Chondrocyte (in vitro differentiated cells): ENCODE data around the gene ARHGEF37. TPM values are rescaled to one million over a fixed set of nuclear protein-coding genes. Genes with fewer than 3 reads are reported as not detected.

Experiments
- DNase-seq: peaks from one replicate; pipeline ENCODE4 v3.0.0; 2021; ENCODE audit warnings: mixed read lengths, low spot score
- H3K27ac Mint-ChIP-seq: one replicate; pipeline ENCODE4 v1.8.0; 2021; ENCODE audit warnings: mild to moderate bottlenecking, moderate library complexity, mixed read lengths; ENCODE audit not compliant: unreplicated experiment
- H3K27me3 Mint-ChIP-seq: 2 replicates; pipeline ENCODE4 v1.8.0; 2021; ENCODE audit warnings: low read depth, mixed read lengths
- H3K36me3 Mint-ChIP-seq: 2 replicates; pipeline ENCODE4 v1.8.0; 2021; ENCODE audit warnings: low read depth, mixed read lengths
- H3K4me1 Mint-ChIP-seq: 2 replicates; pipeline ENCODE4 v1.8.0; 2021; ENCODE audit warnings: low read depth, mild to moderate bottlenecking, mixed read lengths
- H3K4me3 Mint-ChIP-seq: one replicate; pipeline ENCODE4 v1.8.0; 2021; ENCODE audit warnings: mild to moderate bottlenecking, moderate library complexity, mixed read lengths; ENCODE audit not compliant: unreplicated experiment
- H3K9me3 Mint-ChIP-seq: 2 replicates; pipeline ENCODE4 v1.8.0; 2021; ENCODE audit warnings: low read depth, mixed read lengths
- total RNA-seq: library from RNA; stranded (reverse); gene quantifications from 3 replicates; pipeline ENCODE4 v1.2.1, GENCODE V29; 2021
- TF ChIP-seq, protein P1 (sequence below): fragments of 200-600 bp; sonication (generic); IDR thresholded peaks from 2 replicates; pipeline ENCODE4 v1.5.0; 2021; ENCODE audit warnings: antibody characterized with exemption, mild to moderate bottlenecking, moderate library complexity

The ARHGEF37 gene
- total RNA-seq, 1 donor from 2014 or later, result 6.0 TPM

- Mint-ChIP-seq H3K27me3 (peaks cover 2% of the 10 kb centered on the region), H3K4me1 (peaks cover 11% of the 10 kb centered on the region), H3K36me3 (no peaks in the 10 kb centered on the region), H3K27ac (no peak overlapping the region), H3K4me3 (no peak overlapping the region), H3K9me3 (no peaks in the 10 kb centered on the region)
- TF ChIP-seq, protein P1, sequence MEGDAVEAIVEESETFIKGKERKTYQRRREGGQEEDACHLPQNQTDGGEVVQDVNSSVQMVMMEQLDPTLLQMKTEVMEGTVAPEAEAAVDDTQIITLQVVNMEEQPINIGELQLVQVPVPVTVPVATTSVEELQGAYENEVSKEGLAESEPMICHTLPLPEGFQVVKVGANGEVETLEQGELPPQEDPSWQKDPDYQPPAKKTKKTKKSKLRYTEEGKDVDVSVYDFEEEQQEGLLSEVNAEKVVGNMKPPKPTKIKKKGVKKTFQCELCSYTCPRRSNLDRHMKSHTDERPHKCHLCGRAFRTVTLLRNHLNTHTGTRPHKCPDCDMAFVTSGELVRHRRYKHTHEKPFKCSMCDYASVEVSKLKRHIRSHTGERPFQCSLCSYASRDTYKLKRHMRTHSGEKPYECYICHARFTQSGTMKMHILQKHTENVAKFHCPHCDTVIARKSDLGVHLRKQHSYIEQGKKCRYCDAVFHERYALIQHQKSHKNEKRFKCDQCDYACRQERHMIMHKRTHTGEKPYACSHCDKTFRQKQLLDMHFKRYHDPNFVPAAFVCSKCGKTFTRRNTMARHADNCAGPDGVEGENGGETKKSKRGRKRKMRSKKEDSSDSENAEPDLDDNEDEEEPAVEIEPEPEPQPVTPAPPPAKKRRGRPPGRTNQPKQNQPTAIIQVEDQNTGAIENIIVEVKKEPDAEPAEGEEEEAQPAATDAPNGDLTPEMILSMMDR, result no peak
- DNase-seq, result no peak
Observed at GRCh38 chr5:149641600-149641999, 60.3 kb downstream of the ARHGEF37 start.

DNA sequence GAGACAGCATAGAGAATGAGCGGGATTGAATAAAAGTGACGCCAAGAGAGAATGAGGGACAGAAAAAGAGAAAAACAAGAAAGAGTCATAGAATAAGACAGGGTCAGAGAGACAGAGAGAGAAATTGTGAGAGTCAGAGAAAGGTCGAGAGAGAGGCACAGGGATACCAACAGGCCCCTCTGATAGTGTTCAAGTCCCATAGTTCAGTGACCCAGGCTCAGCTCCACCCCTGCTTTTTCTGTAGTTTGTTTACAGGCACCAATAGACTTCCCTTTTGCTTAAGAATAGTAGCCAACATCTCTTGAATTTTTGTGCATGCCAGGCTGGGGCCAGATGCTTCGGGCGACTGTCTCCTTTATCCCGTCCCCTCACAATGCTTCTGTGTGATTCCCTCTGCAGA lies 62.5 kb downstream of the ARHGEF37 start:
- Mint-ChIP-seq H3K27ac (no peak overlapping the region), H3K36me3 (no peaks in the 10 kb centered on the region), H3K9me3 (no peaks in the 10 kb centered on the region), H3K4me3 (no peak overlapping the region), H3K27me3 (peaks cover 2% of the 10 kb centered on the region), H3K4me1 (peaks cover 7% of the 10 kb centered on the region)
- TF ChIP-seq, protein P1, result no peak
- DNase-seq, result no peak

- Mint-ChIP-seq H3K4me1 (peaks cover 7% of the 10 kb centered on the region), H3K4me3 (no peak overlapping the region), H3K27ac (no peak overlapping the region), H3K9me3 (no peaks in the 10 kb centered on the region), H3K36me3 (no peaks in the 10 kb centered on the region), H3K27me3 (peaks cover 2% of the 10 kb centered on the region)
- DNase-seq, result no peak
- TF ChIP-seq, protein P1, result no peak
Observed at GRCh38 chr5:149644629-149645028, 63.3 kb downstream of the ARHGEF37 start.

DNA sequence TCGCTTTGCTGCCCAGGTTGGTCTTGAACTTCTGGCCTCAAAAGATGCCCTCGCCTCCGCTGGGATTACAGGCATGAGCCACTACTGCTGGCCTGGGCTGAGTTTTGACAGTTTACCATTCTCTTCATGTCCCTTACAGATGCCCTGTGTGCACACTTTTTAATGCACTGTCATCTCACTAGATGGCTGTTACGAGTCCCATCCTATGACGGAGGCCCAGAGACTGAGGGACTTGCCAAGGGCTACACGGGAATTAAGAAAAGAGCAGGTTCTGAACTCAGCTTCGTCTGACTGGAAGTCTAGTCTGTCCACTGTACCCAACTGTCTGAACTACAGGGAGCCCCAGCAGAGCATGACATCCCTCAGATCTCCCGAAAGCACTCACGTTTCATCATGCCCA lies 63.9 kb downstream of the ARHGEF37 start:
- DNase-seq, result no peak
- Mint-ChIP-seq H3K4me3 (no peak overlapping the region), H3K36me3 (no peaks in the 10 kb centered on the region), H3K27me3 (peaks cover 2% of the 10 kb centered on the region), H3K9me3 (no peaks in the 10 kb centered on the region), H3K27ac (peak overlapping the region; percentile 9), H3K4me1 (peaks cover 5% of the 10 kb centered on the region)
- TF ChIP-seq, protein P1, result no peak

DNA sequence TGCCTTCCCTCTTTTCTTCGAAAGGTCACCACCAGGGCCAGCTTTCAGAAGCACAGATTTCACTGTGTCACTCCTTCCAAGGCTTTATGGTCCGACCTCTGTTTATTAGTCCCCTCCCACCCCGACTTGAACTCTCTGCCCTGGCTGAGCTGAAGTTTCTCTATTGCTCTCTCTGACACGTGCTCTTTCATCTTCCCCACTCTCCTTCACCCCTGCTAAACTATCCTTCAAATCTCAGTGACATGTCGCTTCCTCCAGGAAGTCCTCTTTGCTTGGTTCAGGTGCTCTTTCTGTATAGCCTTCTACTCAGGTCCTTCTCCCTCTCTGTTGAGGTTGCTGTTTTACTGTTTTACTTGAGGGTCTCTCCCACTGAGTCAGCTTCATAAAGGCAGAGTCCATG lies 64.4 kb downstream of the ARHGEF37 start:
- Mint-ChIP-seq H3K9me3 (no peaks in the 10 kb centered on the region), H3K27ac (no peak overlapping the region), H3K4me1 (peaks cover 3% of the 10 kb centered on the region), H3K36me3 (no peaks in the 10 kb centered on the region), H3K27me3 (peaks cover 2% of the 10 kb centered on the region), H3K4me3 (no peak overlapping the region)
- TF ChIP-seq, protein P1, result no peak
- DNase-seq, result no peak
